Measurements from ENCODE around the gene CELSR3. TPM values are rescaled to one million over a fixed set of nuclear protein-coding genes. Genes with fewer than 3 reads are reported as not detected.

Gene CELSR3
- total RNA-seq, 1 experiment from 2014 or later, result 23.9 TPM

GRCh38 chr3:48656061-48656840 is 6.4 kb downstream of the CELSR3 start:
- no peak overlapping the region for H4K91ac ChIP-seq (ENCODE audit: insufficient read length, low read depth, low read length)
- no peak overlapping the region for H3K27ac ChIP-seq (ENCODE audit: insufficient read length, low read depth, low read length)
- H2AFZ ChIP-seq (ENCODE audit: low read length), result no peak overlapping the region
- Mint-ChIP-seq H3K36me3 (ENCODE audit: insufficient read depth in 1 of 3, low read depth in 3 of 3) (peaks cover 39 to 62% (median 59%) of the 10 kb centered on the region in 3 experiments), H3K27ac (peak overlapping the region; percentile 35 to 73 (median 66); a peak in 3 of 7 replicates), H3K27me3 (ENCODE audit: low read depth) (peaks cover 6% of the 10 kb centered on the region; the same call in 1 of the 2 replicates), H3K9me3 (peaks cover 0 to 3% of the 10 kb centered on the region in 2 experiments; a peak in 1 of 5 replicates), H3K4me1 (peaks cover 4 to 13% of the 10 kb centered on the region in 2 experiments), H3K4me3 (peak overlapping the region; percentile 67 to 78)
- H3K27me3 ChIP-seq (ENCODE audit: insufficient read depth, low read length), result no peaks in the 10 kb centered on the region
- no peaks in the 10 kb centered on the region for H3K9me3 ChIP-seq (ENCODE audit: control insufficient read depth, low read depth, low read length)
- peaks cover 5% of the 10 kb centered on the region for H3K23me2 ChIP-seq (ENCODE audit: insufficient read length, low read depth, low read length, poor library complexity, severe bottlenecking)
- H4K20me1 ChIP-seq (ENCODE audit: control insufficient read depth, insufficient read depth, insufficient read length), result peaks cover 2% of the 10 kb centered on the region
- TF ChIP-seq CTCF (conservative IDR thresholded peaks at IDR 0.05), result peak; percentile 86
- H3K9ac ChIP-seq (ENCODE audit: extremely low read depth, insufficient read length, low read length), result no peak overlapping the region
- no peak overlapping the region for H4K5ac ChIP-seq (ENCODE audit: insufficient read length, low read depth, low read length)
- WGBS (ENCODE audit: extremely low coverage, insufficient read length, low lambda C conversion rate), result no CpG with 5 or more reads among the region's 94 CpGs
- peak overlapping the region; percentile 50 for H3K4me2 ChIP-seq (ENCODE audit: insufficient read depth, insufficient read length, low read length)
- peak; percentile 94 for DNase-seq
- H3K14ac ChIP-seq (ENCODE audit: insufficient read depth, low read length), result no peak overlapping the region
- H2BK120ac ChIP-seq (ENCODE audit: low read depth, low read length, poor library complexity, severe bottlenecking), result no peak overlapping the region
- H2BK15ac ChIP-seq (ENCODE audit: low read depth, low read length), result no peak overlapping the region
- no peak overlapping the region for H3T11ph ChIP-seq (ENCODE audit: low read length)
- H2BK20ac ChIP-seq (ENCODE audit: low read depth, low read length, poor library complexity, severe bottlenecking), result no peak overlapping the region
- H3K79me1 ChIP-seq (ENCODE audit: insufficient read depth, low read depth, low read length, poor library complexity, severe bottlenecking), result no peaks in the 10 kb centered on the region
- H2BK12ac ChIP-seq (ENCODE audit: insufficient read length, low read depth, low read length), result no peak overlapping the region
- no peak overlapping the region for H2BK5ac ChIP-seq (ENCODE audit: insufficient read length, low read length)
- peak overlapping the region; percentile 6 for H3K18ac ChIP-seq (ENCODE audit: insufficient read length, low read depth, low read length)
- no peak overlapping the region for H3K23ac ChIP-seq (ENCODE audit: insufficient read length, low read depth, low read length)
- no peak overlapping the region for H3K56ac ChIP-seq (ENCODE audit: insufficient read length, low read depth, low read length)
- no peak overlapping the region for H4K8ac ChIP-seq (replicated peaks; ENCODE audit: insufficient read length, low read depth, low read length)
- no peak overlapping the region for H3K4ac ChIP-seq (ENCODE audit: low read depth, low read length)
- H3K4me1 ChIP-seq (ENCODE audit: insufficient read depth, low read length), result no peaks in the 10 kb centered on the region; the same call in 1 of the 2 replicates
- no peak overlapping the region for H2AK5ac ChIP-seq (ENCODE audit: insufficient read length, low read length)
- no peaks in the 10 kb centered on the region for H3K79me2 ChIP-seq (ENCODE audit: insufficient read depth, low read length)

Data from H9 (cell line).